Activated naive CD8-positive, alpha-beta T cell treated with anti-CD3 and anti-CD28 coated beads, Interleukin-2, amount 50 U/mL, for 16 hours (primary cell): ENCODE data around the gene ZNF253.
"Not testable (repeated sequence)": the region's sequence is repeated elsewhere in the genome, so short reads cannot be mapped to it uniquely, and the experiment has no call there.

Source experiments
- DNase-seq: peaks from one replicate; pipeline ENCODE4 v3.0.0-alpha.2; 2020; ENCODE audit warnings: low read depth, low spot score

Gene ZNF253

GRCh38 chr19:19865750-19866610 is at the start of gene ZNF253:
ZNF253 (plus strand) TSS chr19:19865882; CDS start chr19:19865997, 115 bp downstream.
- DNase-seq = peak; percentile 96

- DNase-seq = no peak
These were observed 49.0 kb upstream of the ZNF253 start for GRCh38 chr19:19816679-19817078.

GRCh38 chr19:19817357-19817756 is 48.3 kb upstream of the ZNF253 start:
- DNase-seq = peak; percentile 32

- no peak for DNase-seq
These were observed 44.8 kb upstream of the ZNF253 start for GRCh38 chr19:19820774-19821320.

GRCh38 chr19:19821366-19821951 is 44.2 kb upstream of the ZNF253 start, which contains the start of gene ZNF506:
ZNF506 (minus strand) TSS chr19:19821750; CDS start chr19:19821603, 147 bp downstream.
- DNase-seq = peak; percentile 93

- DNase-seq = not testable (repeated sequence)
These were observed 43.7 kb upstream of the ZNF253 start for GRCh38 chr19:19821976-19822375.

GRCh38 chr19:19823916-19824315 is 41.8 kb upstream of the ZNF253 start:
- no peak for DNase-seq

- DNase-seq = no peak
These were observed 38.8 kb upstream of the ZNF253 start for GRCh38 chr19:19826875-19827274.

GRCh38 chr19:19835560-19836038 is 30.1 kb upstream of the ZNF253 start:
- no peak for DNase-seq

GRCh38 chr19:19847781-19848180 is 17.9 kb upstream of the ZNF253 start:
- no peak for DNase-seq

- no peak for DNase-seq
These were observed 16.6 kb upstream of the ZNF253 start for GRCh38 chr19:19849056-19849455.

GRCh38 chr19:19851740-19852139 is 13.9 kb upstream of the ZNF253 start:
- not testable (repeated sequence) for DNase-seq

GRCh38 chr19:19858751-19859150 is 6.9 kb upstream of the ZNF253 start:
- DNase-seq = no peak

- no peak for DNase-seq
These were observed 4.8 kb upstream of the ZNF253 start for GRCh38 chr19:19860756-19861390.

GRCh38 chr19:19866611-19867248 is 1.0 kb downstream of the ZNF253 start:
- no peak for DNase-seq

- DNase-seq = not testable (repeated sequence)
These were observed 4.4 kb downstream of the ZNF253 start for GRCh38 chr19:19870086-19870485.

GRCh38 chr19:19871932-19872331 is 6.2 kb downstream of the ZNF253 start:
- no peak for DNase-seq

GRCh38 chr19:19873381-19873780 is 7.7 kb downstream of the ZNF253 start:
- DNase-seq = no peak

GRCh38 chr19:19877724-19878123 is 12.0 kb downstream of the ZNF253 start:
- DNase-seq = no peak

GRCh38 chr19:19884583-19884982 is 18.9 kb downstream of the ZNF253 start:
- no peak for DNase-seq
